ELR (cell line): ENCODE measurements around the gene PEX5L.
"Not testable (repeated sequence)": the region's sequence is repeated elsewhere in the genome, so short reads cannot be mapped to it uniquely, and the experiment has no call there.

Experiments
- DNase-seq: peaks from one replicate; pipeline ENCODE4 v3.0.0-alpha.2; 2015; ENCODE audit warnings: low read depth

PEX5L gene

GRCh38 chr3:179840985-179841384 lies 195.8 kb downstream of the PEX5L start:
- peak; percentile 79 for DNase-seq

- no peak for DNase-seq
These were observed 199.4 kb downstream of the PEX5L start for GRCh38 chr3:179837374-179837773.

GRCh38 chr3:179833294-179833693 lies 203.4 kb downstream of the PEX5L start:
- no peak for DNase-seq

GRCh38 chr3:179832333-179832854 lies 204.3 kb downstream of the PEX5L start:
- no peak for DNase-seq

GRCh38 chr3:179829401-179829800 lies 207.3 kb downstream of the PEX5L start:
- DNase-seq = no peak

GRCh38 chr3:179828738-179829137 lies 208.0 kb downstream of the PEX5L start:
- DNase-seq = no peak

GRCh38 chr3:179826247-179826637 lies 210.5 kb downstream of the PEX5L start:
- no peak for DNase-seq

GRCh38 chr3:179825527-179826246 lies 211.1 kb downstream of the PEX5L start:
- no peak for DNase-seq

- DNase-seq = no peak
These were observed 214.4 kb downstream of the PEX5L start for GRCh38 chr3:179822296-179822695.

- DNase-seq = no peak
These were observed 217.4 kb downstream of the PEX5L start for GRCh38 chr3:179819379-179819778.

- DNase-seq = no peak
These were observed 224.7 kb downstream of the PEX5L start for GRCh38 chr3:179812096-179812382.

GRCh38 chr3:179811321-179812095 lies 225.2 kb downstream of the PEX5L start:
- peak; percentile 85 for DNase-seq

GRCh38 chr3:179809639-179810038 lies 227.1 kb downstream of the PEX5L start:
- DNase-seq = no peak

GRCh38 chr3:179807588-179807987 lies 229.1 kb downstream of the PEX5L start:
- DNase-seq = no peak

- peak; percentile 48 for DNase-seq
These were observed 230.6 kb downstream of the PEX5L start for GRCh38 chr3:179806177-179806576.

GRCh38 chr3:179801856-179802255 lies 234.9 kb downstream of the PEX5L start:
- DNase-seq = peak; percentile 24

GRCh38 chr3:179801263-179801662 lies 235.5 kb downstream of the PEX5L start:
- peak; percentile 70 for DNase-seq

- no peak for DNase-seq
These were observed 239.5 kb downstream of the PEX5L start for GRCh38 chr3:179797192-179797591.

- no peak for DNase-seq
These were observed 240.3 kb downstream of the PEX5L start for GRCh38 chr3:179796421-179796820.

GRCh38 chr3:179794355-179794754 lies 242.4 kb downstream of the PEX5L start:
- DNase-seq = no peak

- no peak for DNase-seq
These were observed 244.9 kb downstream of the PEX5L start for GRCh38 chr3:179791793-179792192.

- no peak for DNase-seq
These were observed 247.7 kb downstream of the PEX5L start for GRCh38 chr3:179788996-179789395.

- DNase-seq = not testable (repeated sequence)
These were observed 253.9 kb downstream of the PEX5L start for GRCh38 chr3:179782841-179783240.
